Measurements from ENCODE around the gene BCS1L. TPM values are rescaled to one million over a fixed set of nuclear protein-coding genes. Genes with fewer than 3 reads are reported as not detected.

BCS1L gene, protein sequence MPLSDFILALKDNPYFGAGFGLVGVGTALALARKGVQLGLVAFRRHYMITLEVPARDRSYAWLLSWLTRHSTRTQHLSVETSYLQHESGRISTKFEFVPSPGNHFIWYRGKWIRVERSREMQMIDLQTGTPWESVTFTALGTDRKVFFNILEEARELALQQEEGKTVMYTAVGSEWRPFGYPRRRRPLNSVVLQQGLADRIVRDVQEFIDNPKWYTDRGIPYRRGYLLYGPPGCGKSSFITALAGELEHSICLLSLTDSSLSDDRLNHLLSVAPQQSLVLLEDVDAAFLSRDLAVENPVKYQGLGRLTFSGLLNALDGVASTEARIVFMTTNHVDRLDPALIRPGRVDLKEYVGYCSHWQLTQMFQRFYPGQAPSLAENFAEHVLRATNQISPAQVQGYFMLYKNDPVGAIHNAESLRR
- total RNA-seq (2022; extraction: Qiagen RNA extraction): 41.4 to 46.6 TPM (median 45.5 TPM) in 5 replicates

DNA sequence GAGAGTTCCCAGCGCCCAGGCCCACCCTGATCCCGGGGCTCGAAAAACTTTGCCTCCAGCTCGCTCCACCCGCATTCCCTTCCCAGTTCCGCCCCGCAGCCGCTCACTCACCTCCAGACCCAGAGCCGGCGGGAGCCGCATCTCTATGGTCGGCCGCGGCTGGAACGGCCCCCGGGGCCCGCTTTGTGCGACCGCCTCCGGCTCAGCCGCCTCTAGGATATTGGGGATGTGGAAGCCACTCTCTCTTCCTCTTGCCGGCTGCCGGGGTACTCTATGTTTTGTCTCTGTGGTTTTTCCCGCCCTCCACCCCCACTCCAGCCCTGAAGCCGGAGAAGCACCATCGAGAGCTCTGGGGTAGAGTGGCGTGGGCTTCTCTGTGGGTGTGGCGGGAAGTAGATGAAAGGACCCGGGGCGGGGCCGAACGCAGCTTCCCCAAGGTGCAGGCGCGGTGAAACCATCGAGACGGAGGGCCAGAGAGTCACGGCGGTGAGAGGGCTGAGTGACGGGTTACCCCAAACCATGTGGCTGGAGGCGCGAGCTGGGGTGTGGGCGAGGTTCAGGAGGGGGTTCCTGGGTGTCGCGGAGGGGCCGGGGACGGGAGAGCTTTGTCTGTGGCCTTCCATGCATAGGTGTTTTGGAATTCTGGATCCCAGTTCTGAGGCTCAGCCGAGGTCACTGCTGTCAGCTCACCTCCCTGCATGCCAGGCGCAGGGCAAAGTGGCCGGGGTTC, at the start of gene BCS1L, which contains the start of gene ZNF142:
Gene BCS1L (plus strand): TSS at position 426 of the 730 bp plus-strand sequence. CDS start 1,305 bp downstream, outside the sequence.
Gene ZNF142 (minus strand): TSS at position 366 of the 730 bp plus-strand sequence. CDS start 3,194 bp downstream, outside the sequence.

DNA sequence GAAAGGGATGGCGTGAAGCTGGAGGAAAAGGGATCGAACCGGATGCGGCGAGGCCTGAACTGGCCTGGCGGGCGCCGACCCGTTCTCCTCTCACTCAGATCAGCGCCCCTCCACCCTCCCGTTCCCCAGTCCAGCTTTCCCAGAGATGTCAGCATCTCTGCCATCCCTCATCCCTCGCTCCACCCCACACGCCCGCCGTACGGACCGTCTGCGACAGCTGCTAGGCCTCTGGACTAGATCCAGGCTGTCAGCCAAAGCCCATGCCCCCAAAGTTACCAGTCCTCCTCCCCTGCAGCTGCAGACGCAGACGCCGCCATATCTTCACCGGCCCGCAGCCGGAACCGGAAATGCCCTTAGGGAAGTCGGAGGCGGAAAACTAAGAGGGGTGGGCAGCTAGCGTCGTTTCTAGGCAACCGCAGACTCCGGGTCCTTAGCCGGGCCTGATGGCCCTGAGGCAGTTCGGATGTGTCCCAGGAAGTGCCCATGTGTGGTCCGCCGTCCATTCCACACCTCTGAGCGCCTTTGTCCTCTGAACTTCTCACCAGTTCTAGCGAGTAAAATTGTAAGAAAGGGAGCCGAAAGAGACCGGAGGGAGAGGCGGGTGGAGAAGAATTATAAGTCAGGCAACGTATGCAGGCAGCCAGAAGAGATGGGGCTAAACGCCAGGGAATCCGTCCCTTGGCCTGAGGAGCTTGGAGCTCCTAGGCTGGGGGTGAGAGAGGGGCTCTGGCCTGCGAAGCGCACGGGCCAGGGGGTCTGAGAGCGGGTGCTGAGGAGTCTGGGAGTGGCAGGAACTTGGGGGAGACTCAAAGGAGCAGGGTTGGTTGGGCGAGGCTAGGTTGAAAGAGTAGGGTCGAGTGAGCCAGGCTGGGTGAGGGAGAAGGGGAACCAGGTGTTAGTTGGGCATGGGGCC, 12.4 kb downstream of the BCS1L start, which contains the start of the genes RNF25 and STK36:
Gene RNF25 (minus strand): TSS at position 349 of the 913 bp plus-strand sequence. CDS start 32 bp downstream, at position 317.
Gene STK36 (plus strand): TSS at position 433 of the 913 bp plus-strand sequence. CDS start 744 bp downstream, outside the sequence.

DNA sequence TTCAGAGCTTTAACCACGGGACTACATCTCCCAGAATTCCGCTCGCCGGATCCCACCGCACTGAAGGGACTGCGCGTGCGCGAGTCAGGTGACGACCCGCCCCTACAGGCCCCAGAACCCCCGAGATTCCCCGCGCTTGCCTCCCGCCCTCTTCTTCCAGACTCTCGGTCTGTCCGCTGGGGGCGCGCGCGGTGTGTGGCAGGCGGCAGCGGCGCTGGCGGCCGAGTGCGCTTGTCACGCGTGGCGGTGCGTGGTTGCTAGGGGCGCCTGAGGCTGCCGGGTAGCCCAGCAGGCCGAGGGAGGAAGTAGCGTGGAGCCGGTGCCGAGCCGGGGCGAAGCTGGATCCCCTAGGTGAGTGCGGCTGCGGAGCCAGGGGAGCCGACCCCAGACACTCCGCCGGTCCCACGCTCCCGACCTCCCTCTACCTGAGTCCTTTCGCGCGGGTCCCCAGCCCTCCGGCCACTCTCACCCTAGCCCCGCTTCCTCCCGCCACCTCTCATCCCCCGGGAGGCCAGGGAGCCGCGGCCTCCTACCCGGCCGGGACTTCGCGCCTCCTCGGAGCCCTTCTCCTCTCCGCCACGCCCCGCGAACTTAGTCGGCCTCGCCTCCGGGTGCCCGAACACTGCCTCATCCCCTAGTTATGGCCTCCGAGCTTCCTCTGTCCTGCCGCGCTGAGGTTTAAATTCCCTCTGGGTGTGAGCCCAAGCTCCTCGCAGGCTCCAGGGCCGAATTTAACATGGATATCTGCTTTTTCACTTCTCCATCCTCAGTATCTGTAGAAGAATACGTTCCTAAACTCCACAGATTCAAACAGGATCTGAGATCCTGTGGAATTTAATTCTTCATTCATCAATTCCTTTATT, 51.4 kb downstream of the BCS1L start, which contains the start of gene TTLL4:
Gene TTLL4 (plus strand): TSS at position 149 of the 863 bp plus-strand sequence. CDS start 26,842 bp downstream, outside the sequence.

Other genes with a start within 250 kb of the BCS1L start
- gene VIL1, start 240.6 kb upstream of the BCS1L start, total RNA-seq (2022; extraction: Qiagen RNA extraction): 0.17 to 0.38 TPM (median 0.35 TPM) in 5 replicates
- 4.7 to 6.7 TPM (median 4.9 TPM) in 5 replicates for gene USP37, start 91.3 kb upstream of the BCS1L start, total RNA-seq (2022; extraction: Qiagen RNA extraction)
- 39.2 to 42.4 TPM (median 40.4 TPM) in 5 replicates for gene CNOT9, start 90.8 kb upstream of the BCS1L start, total RNA-seq (2022; extraction: Qiagen RNA extraction)
- 0.24 to 0.77 TPM (median 0.47 TPM) in 5 replicates for gene PLCD4, start 51.8 kb upstream of the BCS1L start, total RNA-seq (2022; extraction: Qiagen RNA extraction)
- gene ZNF142, start 60 bp upstream of the BCS1L start, total RNA-seq (2022; extraction: Qiagen RNA extraction): 13.7 to 19.2 TPM (median 16.8 TPM) in 5 replicates
- 44.9 to 50.7 TPM (median 47.7 TPM) in 5 replicates for gene RNF25, start 12.3 kb downstream of the BCS1L start, total RNA-seq (2022; extraction: Qiagen RNA extraction)
- gene STK36, start 12.4 kb downstream of the BCS1L start, total RNA-seq (2022; extraction: Qiagen RNA extraction): 9.9 to 11.7 TPM (median 11.5 TPM) in 5 replicates
- 22.1 to 25.6 TPM (median 23.7 TPM) in 5 replicates for gene TTLL4, start 51.2 kb downstream of the BCS1L start, total RNA-seq (2022; extraction: Qiagen RNA extraction)
- 0.05 to 0.21 TPM (median 0.15 TPM) in 5 replicates for gene CYP27A1, start 122.5 kb downstream of the BCS1L start, total RNA-seq (2022; extraction: Qiagen RNA extraction)
- not detected in 5 replicates for gene PRKAG3, start 172.1 kb downstream of the BCS1L start, total RNA-seq (2022; extraction: Qiagen RNA extraction)
- 0.14 to 0.40 TPM (median 0.28 TPM) in 5 replicates for gene WNT6, start 200.1 kb downstream of the BCS1L start, total RNA-seq (2022; extraction: Qiagen RNA extraction)
- gene WNT10A, start 221.2 kb downstream of the BCS1L start, total RNA-seq (2022; extraction: Qiagen RNA extraction): 0.06 to 0.12 TPM (median 0.09 TPM) in 4 of 5 replicates, not detected in the other

Measured in A549 treated with Hydrocortisone at 1 μM for 4 hours (cell line).